Panc1 (cell line): Measurements from ENCODE around the gene NFX1. TPM values are rescaled to one million over a fixed set of nuclear protein-coding genes. Genes with fewer than 3 reads are reported as not detected.

ENCODE experiments used
- ATAC-seq: fragments of 200-7000 bp; cut with Tn5 transposase; 2 replicates; pipeline ENCODE4 v1.9.1; 2020; ENCODE audit warnings: mild to moderate bottlenecking, moderate library complexity
- BruUV-seq: library from RNA; stranded (reverse); fragments of 400-500 nt; replicated peaks from 2 replicates; lab custom pipeline; 2021; lab: Mats Ljungman, UMichigan
- CTCF ChIA-PET: fragments of 300-600 bp; sonication (Branson Sonifier 250); formaldehyde crosslinking; loops from one replicate; lab custom pipeline; 2022; ENCODE audit warnings: antibody characterized with exemption; lab: Charles Lee
- POLR2A ChIA-PET: fragments of 300-600 bp; sonication (Branson Sonifier 250); formaldehyde crosslinking; loops from one replicate; lab custom pipeline; 2022; ENCODE audit warnings: antibody characterized with exemption; lab: Charles Lee
- DNase-seq: peaks from one replicate; pipeline ENCODE4 v3.0.0-alpha.2; 2010; ENCODE audit warnings: low read depth, low spot score
- H3K27ac ChIP-seq: 2 replicates; pipeline ENCODE4 v1.5.1; 2011; ENCODE audit warnings: mild to moderate bottlenecking, low read length, inconsistent platforms
- H3K27me3 ChIP-seq: fragments of 200-500 bp; sonication (Bioruptor generic); 2 replicates; pipeline ENCODE4 v1.6.0; 2014; ENCODE audit warnings: low read length, inconsistent platforms; ENCODE audit not compliant: control insufficient read depth, insufficient read depth
- H3K36me3 ChIP-seq: fragments of 200-500 bp; sonication (Bioruptor generic); 2 replicates; pipeline ENCODE4 v1.5.1; 2014; ENCODE audit warnings: inconsistent platforms, mild to moderate bottlenecking, low read length, moderate library complexity; ENCODE audit not compliant: control insufficient read depth, insufficient read depth
- H3K4me1 ChIP-seq: 2 replicates; pipeline ENCODE4 v1.5.1; 2011; ENCODE audit warnings: inconsistent platforms, mild to moderate bottlenecking, low read length, moderate library complexity; ENCODE audit not compliant: control insufficient read depth, insufficient read depth
- H3K4me3 ChIP-seq, 2 experiments: 2 replicates each; pipeline ENCODE4 v1.5.1; 2011 to 2012; ENCODE audit warnings: low read depth in 2 of 2, low read length in 2 of 2, mild to moderate bottlenecking in 2 of 2, inconsistent platforms in 1 of 2, moderate library complexity in 1 of 2
- H3K9me3 ChIP-seq: fragments of 200-500 bp; sonication (Bioruptor generic); 2 replicates; pipeline ENCODE4 v1.5.1; 2014; ENCODE audit warnings: low read depth, mild to moderate bottlenecking, inconsistent platforms, low read length, moderate library complexity; ENCODE audit not compliant: control insufficient read depth, insufficient read depth
- CTCF ChIP-seq: fragments of 450-650 bp; IDR thresholded peaks from 2 replicates; pipeline ENCODE4 v1.5.1; 2017; ENCODE audit warnings: mild to moderate bottlenecking
- POLR2AphosphoS5 ChIP-seq: IDR thresholded peaks from 2 replicates; pipeline ENCODE4 v1.6.1; 2012; ENCODE audit warnings: mild to moderate bottlenecking, low read depth, low read length, moderate library complexity
- REST ChIP-seq, 2 experiments: IDR thresholded peaks; 2 replicates each; pipeline ENCODE4 v1.6.1; 2011 to 2012; ENCODE audit warnings: low read depth in 2 of 2, control low read depth in 1 of 2, low read length in 1 of 2, mild to moderate bottlenecking in 1 of 2, moderate library complexity in 1 of 2; ENCODE audit not compliant: insufficient read depth in 1 of 2
- SIN3A ChIP-seq: IDR thresholded peaks from 2 replicates; pipeline ENCODE4 v1.6.1; 2012; ENCODE audit warnings: low read depth, mild to moderate bottlenecking, low read length, moderate library complexity, borderline replicate concordance; ENCODE audit not compliant: insufficient read depth
- TCF7L2 ChIP-seq: IDR thresholded peaks from 2 replicates; pipeline ENCODE4 v1.6.1; 2011; ENCODE audit warnings: mild to moderate bottlenecking, low read depth, low read length, inconsistent platforms
- in situ Hi-C: cut with HindIII; loops from 2 replicates; pipeline ENCODE4 v1.10.0; 2016; ENCODE audit warnings: low sequenced_read_pairs, low pct_unique_long_range_greater_than_20kb
- intact Hi-C: fragments of 100-400 bp; cut with micrococcal nuclease; formaldehyde crosslinking; loops from one replicate; pipeline ENCODE4 v1.10.0; 2022; ENCODE audit not compliant: unreplicated experiment
- total RNA-seq: library from RNA; stranded (reverse); gene quantifications from one replicate; pipeline ENCODE4 v1.2.1, GENCODE V29; 2021; ENCODE audit not compliant: unreplicated experiment

Gene NFX1
- total RNA-seq, 1 experiment from 2014 or later, result 38.1 TPM

- Histone ChIP-seq H3K27me3 (no peaks in the 10 kb centered on the region), H3K9me3 (no peaks in the 10 kb centered on the region), H3K36me3 (peaks cover 11% of the 10 kb centered on the region; the same call in 1 of the 2 replicates), H3K4me3 (no peak overlapping the region), H3K27ac (no peak overlapping the region), H3K4me1 (0 out of 2 replicates have a peak, but pooled peaks cover 2% of the 10 kb centered on the region)
- no peak for ATAC-seq
- TF ChIP-seq REST (IDR thresholded peaks at IDR 0.05; ENCODE audit: insufficient read depth in 1 of 2, low read depth in 2 of 2, low read length in 1 of 2) (no peak), SIN3A (no peak), TCF7L2 (no peak)
- no peak for DNase-seq
- in situ Hi-C loops, result no loop called here
- intact Hi-C loops, result no loop called here
- ChIA-PET CTCF (interaction anchor here (0.6 to 2.1 kb wide), 7 partner anchors 18 to 110 kb away, joined by 3 to 12 read pairs (median 4); partner anchors contain the start of gene AQP3), POLR2A (interaction anchor here (0.5 to 0.6 kb wide), 2 partner anchors 58 to 84 kb away, joined by 4 to 7 read pairs; partner anchors contain the start of gene NFX1)
- no TSS peak for BruUV-seq
Measured at GRCh38 chr9:33374190-33374589, 83.9 kb downstream of the NFX1 start.

GRCh38 chr9:33374634-33375237, 84.4 kb downstream of the NFX1 start:
- intact Hi-C loops (no loop called here), in situ Hi-C loops (no loop called here)
- Histone ChIP-seq H3K9me3 (no peaks in the 10 kb centered on the region), H3K4me1 (0 out of 2 replicates have a peak, but pooled peaks cover 2% of the 10 kb centered on the region), H3K27ac (no peak overlapping the region), H3K4me3 (no peak overlapping the region), H3K27me3 (no peaks in the 10 kb centered on the region), H3K36me3 (peaks cover 10% of the 10 kb centered on the region; the same call in 1 of the 2 replicates)
- POLR2A ChIA-PET, result interaction anchor here (0.7 kb wide), 1 partner anchor 98 kb away, joined by 3 read pairs; no protein-coding TSS in a partner anchor
- ATAC-seq (peak; percentile 85), DNase-seq (peak; percentile 39)
- CTCF ChIA-PET, result interaction anchor here (0.6 to 2.1 kb wide), 8 partner anchors 10 to 109 kb away, joined by 3 to 14 read pairs (median 4); partner anchors contain the start of gene AQP3
- BruUV-seq, result no TSS peak
- no peak for TF ChIP-seq CTCF
- TF ChIP-seq TCF7L2, result no peak
- no peak for TF ChIP-seq POLR2AphosphoS5
- no peak for TF ChIP-seq SIN3A
- no peak for TF ChIP-seq REST (IDR thresholded peaks at IDR 0.05; ENCODE audit: insufficient read depth in 1 of 2, low read depth in 2 of 2, low read length in 1 of 2)
